IPS DF 4.7 (cell line): Measurements from ENCODE around the gene SMIM3.
"Not testable (repeated sequence)": the region's sequence is repeated elsewhere in the genome, so short reads cannot be mapped to it uniquely, and the experiment has no call there.

Experiments
- DNase-seq: peaks from one replicate; pipeline ENCODE4 v3.0.0-alpha.2; 2013; ENCODE audit warnings: low spot score; ENCODE audit errors: extremely low read depth

SMIM3 gene, protein sequence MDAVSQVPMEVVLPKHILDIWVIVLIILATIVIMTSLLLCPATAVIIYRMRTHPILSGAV

DNA sequence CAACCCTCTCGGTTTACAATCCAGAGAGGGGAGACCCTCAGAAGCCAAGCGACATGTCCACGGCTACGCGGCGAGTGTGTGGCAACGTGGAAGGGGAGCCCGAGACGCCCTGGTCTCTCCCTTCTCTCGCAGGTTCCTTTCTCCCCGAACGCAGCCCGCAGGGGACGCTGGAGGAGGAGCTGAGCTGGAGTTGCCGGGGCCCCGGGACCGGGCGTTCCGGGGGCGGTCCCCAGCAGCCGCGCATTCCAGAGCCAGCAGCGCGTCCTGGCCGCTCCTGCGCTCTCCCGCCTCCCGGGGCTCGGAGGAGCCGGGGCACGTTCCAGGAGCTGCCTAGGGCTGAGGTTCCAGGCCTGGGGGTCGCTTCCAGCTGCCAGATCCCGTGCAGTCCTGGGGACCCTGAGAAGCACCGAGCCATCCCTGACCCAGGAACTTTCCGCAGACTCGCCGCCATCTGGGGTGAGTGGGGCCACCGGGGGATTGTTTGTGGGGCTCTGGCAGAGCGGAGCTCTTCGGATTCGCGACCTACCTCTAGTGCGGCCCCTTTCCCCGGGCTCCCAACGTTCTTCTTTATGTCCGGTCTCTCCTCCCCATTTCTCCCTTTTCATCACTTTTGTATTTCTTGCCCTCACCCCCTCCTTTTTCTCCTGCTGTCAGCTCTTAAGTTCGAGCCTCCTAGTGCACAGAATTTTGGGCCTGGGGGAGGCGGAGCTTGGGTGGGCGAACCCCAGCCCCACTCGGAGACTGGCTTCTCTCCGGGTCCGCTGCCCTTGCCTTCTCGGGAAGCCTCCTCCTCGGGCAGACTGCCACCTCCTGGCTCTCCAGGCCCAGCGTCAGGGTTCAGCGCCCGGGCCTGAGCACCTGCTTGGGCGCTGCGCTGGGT is at the start of gene SMIM3:
Gene SMIM3, plus strand, starts transcription at position 241 of the 880 bp plus-strand sequence. CDS start 16,684 bp downstream, outside the sequence.
- no peak for DNase-seq

DNA sequence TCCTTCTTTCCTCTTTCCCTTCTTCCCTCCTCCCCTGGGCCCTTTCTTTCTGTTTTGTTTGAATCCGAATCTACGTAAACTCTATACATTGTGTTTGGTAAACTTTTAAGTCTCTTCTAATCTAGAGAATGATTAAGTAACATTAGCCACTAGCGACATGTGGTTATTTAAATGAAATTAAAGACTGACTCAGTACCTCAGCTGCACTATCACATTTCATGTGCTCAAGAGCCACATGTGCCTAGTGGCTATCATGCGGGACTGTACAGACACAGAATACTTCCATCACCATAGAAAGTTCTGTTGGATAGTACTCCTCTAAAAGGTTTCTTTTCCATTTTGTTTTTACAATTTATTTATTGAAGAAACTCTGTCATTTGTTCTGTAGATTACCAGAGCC is 48.7 kb upstream of the SMIM3 start:
- DNase-seq, result no peak

DNA sequence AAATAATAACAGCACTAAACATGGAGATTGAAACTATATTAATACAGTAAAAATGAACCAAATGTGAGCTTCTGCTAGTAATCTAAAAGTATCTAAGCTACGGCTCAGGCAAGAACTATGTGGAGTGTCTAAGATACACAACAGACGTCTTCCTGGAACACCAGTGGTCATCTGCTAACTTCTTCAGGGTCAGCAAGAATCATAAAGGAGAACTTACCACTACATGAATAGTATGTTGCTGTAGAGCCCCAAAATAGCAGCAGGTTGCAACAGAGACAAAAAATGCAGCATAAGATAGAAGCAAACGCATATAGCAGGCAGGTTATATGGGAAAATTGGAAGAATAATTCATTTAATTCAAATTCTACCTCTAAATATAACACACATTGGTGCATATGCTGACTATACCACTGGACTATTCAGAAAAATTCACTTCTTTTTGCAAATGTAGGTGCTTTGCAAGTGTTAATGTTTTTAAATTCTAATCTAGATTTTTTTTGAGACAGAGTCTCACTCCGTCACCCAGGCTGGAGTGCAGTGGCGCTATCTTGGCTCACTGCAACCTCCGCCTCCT is 46.8 kb upstream of the SMIM3 start:
- DNase-seq, result no peak

DNA sequence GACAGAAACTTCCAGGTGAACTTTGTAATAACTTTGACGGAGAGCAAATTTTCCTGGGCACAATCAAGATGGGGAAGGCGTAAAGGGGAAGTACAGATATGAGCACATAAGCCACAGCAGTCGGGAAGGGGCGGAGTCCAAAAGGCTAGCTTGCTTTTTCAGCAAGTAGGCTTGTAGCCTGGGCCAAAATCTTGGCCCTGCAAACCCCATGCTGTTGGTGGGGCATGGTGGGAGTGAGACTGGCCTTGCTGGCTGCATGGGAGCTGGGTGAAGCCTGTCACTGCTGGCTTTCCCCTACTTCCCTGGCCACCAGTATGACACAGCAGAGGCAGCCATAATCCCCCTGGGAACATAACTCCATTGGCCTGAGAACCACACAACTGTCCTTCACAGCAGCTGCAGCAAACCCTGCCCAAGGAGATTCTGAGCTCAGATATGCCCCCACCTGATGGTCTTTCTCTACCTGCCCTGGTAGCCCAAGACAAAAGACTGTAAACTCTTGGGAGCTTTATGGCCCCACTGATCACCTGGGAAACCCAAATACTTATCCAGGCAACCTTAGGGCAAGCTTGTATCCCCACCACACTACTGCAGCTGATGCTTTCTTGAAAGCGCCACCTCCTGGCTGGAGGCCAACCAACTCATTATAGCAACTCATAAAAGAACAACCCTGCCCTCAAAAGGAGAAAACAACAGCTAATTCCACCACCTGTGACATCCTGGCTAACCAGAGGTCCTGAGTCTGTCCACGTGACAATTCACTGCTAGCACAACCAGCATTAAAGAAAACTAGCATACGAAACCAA is 43.8 kb upstream of the SMIM3 start:
- no peak for DNase-seq

DNA sequence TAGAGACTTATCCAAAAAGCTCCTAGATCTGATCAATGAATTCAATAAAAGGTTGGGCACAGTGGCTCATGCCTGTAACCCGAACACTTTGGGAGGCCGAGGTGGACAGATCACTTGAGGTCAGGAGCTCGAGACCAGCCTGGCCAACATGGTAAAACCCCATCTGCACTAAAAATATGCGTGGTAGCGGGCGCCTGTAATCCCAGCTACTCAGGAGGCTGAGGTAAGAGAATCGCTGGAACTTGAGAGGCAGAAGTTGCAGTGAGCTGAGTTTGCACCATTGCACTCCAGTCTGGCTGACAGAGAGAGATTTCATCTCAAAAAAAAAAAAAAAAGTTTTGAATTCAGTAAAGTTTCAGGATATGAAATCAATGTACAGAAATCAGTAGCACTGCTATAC is 39.7 kb upstream of the SMIM3 start:
- DNase-seq, result no peak

DNA sequence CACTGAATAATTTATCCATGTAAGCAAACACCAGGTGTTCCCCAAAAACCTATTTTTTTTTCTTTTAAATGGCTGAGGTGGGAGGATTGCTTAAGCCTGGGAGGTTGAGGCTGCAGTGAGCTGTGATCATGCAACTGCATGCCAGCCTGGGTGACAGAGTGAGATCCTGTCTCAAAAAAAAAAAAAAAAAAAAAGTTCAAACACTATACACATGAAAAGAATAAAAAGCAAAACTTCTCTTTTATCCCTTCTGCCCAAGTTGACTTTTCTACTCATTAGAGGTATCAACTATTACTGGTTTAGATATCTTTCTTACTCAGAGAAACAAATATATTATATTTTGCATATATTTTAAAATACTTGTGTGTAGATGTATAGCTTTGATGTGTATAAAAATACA is 37.6 kb upstream of the SMIM3 start:
- no peak for DNase-seq

DNA sequence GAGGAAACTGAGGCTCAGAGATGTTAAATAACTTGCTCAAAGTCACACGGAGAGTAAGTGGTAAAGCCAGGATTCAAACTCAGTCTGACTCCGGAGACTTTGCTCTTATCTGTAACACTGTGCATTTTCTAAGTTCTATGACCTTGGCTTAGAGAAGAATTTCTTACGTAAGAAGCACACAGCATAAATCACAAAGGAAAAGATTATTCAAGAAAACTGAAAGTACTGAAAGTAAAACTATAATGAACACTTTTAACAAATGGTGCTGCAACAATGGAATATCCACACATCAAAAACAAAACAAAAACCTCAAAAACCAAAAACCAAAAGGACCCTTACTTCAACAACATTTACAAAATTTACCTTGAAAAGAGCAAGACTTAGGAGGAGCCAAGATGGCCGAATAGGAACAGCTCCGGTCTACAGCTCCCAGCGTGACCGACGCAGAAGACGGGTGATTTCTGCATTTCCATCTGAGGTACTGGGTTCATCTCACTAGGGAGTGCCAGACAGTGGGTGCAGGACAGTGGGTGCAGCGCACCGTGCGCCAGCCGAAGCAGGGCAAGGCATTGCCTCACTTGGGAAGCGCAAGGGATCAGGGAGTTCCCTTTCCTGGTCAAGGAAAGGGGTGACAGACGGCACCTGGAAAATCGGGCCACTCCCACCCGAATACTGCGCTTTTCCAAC is 36.0 kb upstream of the SMIM3 start:
- not testable (repeated sequence) for DNase-seq

DNA sequence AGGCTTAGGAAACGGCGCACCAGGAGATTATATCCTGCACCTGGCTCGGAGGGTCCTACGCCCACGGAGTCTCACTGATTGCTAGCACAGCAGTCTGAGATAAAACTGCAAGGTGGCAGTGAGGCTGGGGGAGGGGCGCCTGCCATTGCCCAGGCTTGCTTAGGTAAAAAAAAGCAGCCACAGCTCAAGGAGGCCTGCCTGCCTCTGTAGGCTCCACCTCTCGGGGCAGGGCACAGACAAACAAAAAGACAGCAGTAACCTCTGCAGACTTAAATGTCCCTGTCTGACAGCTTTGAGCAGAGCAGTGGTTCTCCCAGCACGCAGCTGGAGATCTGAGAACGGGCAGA is 35.4 kb upstream of the SMIM3 start:
- DNase-seq, result not testable (repeated sequence)

DNA sequence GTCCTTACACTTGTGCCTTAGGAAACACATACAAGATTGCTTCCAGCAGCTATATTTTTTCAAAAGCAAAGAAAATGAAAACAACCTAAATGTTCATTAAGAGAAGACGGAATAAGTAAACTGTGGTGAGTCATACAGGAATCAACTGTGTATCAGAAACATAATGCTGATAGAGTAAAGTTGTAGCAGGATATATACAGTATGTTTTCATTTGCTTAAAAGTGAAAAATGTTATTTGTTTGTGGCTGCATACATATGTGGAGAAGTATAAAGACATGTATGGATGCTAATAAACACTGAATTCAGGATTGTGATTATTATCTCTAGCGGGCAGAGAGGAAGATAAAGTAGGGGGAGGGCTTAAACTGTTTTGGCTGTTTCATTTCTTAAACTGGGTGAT is 28.1 kb upstream of the SMIM3 start:
- no peak for DNase-seq

DNA sequence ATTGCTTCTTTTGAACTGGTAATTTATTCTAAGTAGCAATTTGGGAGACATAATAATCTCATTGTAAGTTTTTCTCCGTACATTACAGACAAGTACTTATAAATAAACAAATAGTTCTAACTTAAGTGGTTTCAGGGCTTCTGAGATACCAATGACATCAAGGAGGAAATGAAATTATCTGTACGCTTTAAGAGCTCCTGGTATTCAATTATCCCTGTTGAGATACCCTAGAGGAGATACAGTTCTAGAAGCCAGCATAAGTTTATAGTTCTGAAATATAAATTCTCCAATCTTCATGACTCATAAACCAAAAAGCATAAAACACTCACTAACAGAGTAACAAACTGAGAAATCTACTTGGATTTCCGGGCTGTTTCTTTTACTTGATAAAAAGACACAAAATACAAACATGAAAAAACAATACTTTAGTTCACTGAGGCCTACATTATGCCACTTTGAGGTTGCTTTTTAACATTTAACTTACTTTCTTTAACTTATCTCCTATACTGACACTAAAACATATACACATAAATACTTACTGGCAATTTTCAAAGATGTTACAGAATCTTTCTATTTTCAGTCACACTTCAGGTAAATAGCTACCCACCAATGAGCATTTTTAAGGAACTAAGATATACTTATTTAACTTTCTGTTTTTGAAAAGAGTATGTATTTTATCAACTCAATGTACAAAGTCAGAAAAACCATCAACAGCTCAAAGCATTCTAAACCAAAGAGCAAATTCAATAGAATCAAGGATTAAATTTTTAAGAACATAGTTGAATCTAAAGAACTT is 27.3 kb upstream of the SMIM3 start:
- no peak for DNase-seq

DNA sequence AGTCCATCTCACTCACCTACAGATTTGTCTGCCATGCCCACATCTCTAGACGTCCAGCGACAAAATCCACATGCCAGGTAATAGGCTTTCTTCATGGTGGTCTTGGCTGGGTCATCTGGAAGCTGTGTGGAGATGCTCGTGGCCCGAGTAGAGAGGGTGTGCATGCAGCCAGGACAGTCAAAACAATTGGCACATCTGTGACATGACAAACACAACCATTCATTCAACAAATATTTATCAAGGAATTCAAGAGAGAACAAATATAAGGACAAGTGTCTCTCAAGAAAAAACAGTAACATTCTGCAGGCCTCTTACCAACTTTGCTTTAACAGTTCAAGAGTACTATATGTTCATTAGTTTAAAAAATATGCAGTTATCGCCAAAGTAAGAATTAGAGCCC is 25.1 kb upstream of the SMIM3 start:
- no peak for DNase-seq

DNA sequence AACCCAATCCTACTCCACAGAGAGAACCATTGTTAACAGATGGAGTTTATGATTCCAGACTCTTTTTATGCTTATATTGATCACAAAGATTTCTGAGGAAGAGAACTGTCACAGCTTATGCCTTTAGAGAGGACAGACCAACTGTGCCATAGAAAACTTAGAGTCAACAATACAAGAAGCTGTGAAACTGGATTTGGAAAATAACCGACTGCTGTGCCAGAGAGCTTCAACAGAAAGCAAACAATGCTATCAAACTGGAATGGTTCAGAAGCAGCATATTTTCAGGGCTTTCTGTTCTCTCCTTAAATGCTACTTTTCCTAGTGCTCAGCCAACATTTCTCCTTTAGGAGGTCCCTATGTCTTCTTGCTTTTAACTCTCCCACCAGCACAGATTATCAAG is 24.7 kb upstream of the SMIM3 start:
- DNase-seq, result no peak

DNA sequence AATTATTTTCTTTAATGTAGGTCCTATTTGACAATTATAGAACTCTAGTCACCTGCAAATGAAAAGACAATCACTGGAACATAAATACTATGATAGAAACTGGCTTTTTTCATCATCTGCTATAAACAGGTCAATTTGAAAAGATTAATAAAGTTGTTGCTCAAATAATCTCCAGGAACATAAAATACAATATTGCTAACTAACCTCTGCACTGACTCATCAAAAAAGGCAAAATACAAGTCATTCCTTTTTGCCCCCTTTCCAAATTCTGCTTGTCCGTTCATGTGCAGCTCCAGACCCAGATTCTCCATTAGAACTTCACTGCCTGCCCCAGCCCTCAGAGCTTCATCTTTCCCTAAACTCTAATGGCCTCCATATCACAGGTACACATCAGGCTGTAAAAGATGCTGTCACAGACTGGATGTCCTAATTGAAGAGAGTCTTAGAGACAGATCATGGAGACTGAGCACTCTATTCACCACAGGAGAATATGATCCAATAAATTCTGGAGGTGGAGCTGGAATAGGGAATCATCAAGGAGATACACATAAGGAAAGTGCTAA is 21.4 kb upstream of the SMIM3 start:
- DNase-seq, result no peak

DNA sequence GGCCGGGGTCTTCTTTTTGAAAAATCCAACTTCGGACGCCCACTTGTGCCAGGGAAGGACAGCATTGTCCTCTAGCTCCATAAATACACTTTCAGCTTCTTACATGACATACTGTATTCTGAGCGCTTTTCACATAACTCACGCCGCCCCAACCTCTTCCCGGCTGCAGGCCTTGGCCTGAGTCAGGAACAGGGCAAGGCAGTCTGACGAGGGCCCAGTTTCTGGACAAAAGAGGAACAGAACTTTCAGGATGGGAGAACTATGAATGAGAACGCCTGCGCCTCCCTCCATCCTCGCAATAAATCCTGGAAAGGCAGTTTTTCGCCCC is 20.4 kb upstream of the SMIM3 start:
- DNase-seq, result no peak

DNA sequence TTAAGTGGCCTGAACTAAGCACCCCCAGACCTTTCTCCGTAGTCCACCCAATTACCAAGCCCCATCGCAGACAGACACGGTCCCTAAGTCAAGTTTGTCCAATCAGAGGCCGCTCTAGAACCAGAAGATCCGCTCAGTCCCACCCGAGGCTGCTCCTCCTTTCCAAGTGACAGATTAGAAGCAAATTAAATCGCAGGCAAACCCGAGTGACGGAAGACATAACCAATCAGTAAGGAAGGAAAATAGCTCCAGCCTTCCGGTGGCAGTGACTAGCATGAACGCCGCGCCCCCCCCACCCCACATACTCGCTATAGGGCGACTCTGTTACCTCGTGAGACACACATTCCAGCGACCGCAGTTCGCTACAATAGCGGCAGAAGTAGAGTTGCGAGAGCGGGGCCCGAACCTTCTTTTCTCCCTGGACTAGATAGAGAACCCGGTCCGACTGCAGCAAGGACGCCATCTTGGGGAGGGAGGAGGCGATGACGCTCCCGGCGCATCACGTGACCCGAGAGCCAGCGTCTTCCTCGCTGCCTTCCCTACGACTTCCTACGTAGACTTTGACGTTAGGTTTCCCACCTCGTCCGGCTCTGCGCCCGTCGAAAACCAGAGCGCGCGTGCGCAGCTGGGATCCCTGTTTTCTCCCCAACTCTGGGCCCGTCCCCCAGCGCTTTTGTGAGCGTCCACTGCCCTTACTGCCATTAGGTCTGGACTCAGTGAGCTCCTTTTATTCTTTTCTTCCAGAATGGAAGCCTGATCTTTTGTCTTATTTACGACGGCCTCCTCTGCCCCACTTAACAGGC is 19.8 kb upstream of the SMIM3 start, which contains the start of gene DCTN4:
Gene DCTN4, minus strand, starts transcription at position 487 of the 803 bp plus-strand sequence. Its CDS starts 24 bp downstream, at position 463.
- peak; percentile 93 for DNase-seq

DNA sequence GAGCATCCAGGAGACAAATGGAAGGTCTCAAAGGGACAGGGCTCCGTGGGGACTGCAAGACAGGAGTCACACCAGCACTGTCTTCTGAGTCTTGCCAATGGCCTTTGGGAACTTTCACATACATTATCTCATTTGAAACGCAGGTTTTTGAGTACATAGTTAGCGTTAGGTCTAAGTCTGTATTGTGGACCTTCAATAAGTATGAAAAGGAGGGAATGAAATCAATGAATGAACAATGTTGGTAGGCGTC is 19.3 kb upstream of the SMIM3 start:
- DNase-seq, result no peak

DNA sequence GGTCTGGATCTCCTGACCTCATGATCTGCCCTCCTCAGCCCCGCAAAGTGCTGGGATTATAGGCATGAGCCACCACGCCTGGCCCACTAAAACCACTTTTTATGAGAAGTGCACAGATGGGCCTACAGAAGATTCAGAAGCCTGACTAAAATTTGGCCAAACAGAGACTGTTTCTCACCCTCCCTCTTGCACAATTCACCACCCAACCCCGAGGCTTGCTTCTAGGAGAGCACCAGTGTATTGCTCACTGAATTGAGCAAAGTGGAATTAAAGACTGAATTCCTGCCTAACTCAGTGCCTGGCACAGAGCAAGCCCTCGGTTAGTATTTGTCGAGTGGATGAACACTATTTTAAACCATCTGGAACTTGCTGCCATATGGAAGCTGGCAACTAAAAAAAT is 16.3 kb upstream of the SMIM3 start:
- no peak for DNase-seq

DNA sequence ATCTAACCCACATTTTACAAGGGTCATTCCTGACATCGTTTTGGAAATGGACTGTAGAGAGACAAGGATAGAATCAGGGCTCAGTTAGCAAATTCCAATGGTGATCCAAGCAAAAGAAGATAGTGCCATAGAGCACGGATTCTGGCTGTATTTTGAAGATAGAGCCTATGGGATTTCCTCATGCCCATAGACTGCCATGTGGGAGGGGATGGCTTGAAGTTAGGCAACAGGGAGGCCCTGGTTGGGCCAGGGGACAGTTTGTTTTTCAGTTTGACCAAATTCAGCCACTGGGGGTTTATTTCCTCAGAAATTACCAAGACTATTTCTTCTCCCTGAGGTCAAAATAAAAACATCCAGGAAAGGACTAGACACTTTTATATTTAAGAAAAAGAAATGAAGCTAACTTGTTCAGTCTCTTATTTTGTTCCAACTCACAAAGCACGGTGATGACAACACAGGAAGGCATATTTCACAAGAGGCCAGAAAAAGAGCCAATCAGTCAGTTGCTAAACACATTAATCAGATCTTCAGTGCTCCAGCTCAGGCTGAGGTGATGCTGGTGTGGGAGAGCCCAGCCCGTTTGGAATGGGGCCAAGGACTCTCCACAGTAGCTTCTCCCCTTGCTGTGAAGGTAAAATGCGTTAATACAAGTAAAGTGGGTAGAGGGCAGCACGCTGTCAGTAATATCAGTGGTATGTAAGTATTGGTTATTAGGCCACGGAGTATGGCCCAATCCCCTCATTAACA is 15.4 kb upstream of the SMIM3 start:
- no peak for DNase-seq

DNA sequence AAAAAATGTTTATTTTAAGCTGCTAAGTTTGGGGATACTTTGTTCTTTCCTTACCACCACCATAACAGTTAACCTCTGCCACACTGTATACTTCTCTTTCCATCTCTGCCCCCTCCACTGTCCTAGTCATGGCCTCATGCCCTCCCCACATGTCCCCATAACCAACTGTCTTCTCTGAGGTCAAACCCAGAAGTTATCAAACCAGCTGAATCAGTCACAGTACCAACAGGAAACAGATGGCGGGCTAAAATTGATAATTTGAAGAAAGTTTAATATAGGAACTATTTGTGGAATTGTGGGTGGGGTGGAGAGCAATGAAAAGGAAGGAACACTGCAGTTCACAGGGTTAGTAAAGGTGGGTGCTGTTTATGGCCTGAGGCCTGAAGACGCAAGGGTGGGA is 14.0 kb upstream of the SMIM3 start:
- DNase-seq, result no peak
